ENCODE data around the gene FNBP1L.

Gene FNBP1L

DNA sequence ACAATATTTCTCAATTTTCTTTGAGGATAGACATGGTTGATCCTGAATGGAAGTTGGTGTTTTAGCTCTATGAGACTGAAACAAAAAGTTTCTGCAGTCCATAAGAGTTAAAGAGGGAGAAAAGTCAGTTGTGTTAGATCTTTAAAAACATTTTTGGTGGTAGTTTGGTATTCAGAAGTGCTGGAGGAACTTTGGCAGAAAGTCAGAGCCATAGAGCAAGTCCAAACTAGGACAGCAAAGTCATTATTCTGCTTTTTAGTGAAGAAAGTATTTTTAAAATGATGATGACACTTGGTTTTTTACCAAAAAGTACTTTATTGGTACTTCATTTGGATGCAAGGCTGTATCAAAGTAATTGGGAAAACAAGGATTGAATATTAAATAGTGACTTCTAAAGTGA is 41.8 kb downstream of the FNBP1L start:
- no peak for DNase-seq (ENCODE audit: low read depth in 2 of 2)

DNA sequence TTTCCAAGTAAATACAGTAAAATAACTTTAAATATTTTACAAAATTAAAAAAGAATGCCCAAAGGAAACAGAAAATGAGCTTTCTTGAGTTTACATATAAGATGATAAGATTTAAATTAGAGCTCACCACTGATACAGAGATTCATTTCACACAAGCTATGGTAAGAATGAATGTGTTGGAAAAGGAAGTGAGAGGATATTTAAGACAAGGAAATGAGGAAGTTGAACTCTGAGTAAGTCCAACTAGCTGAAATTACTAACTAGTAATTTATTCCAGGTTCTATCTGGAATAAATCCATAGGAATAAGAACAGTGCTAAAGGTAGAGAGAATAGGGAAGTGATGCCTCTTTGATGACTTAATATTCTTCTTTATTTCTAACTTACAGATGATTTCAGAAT is 42.4 kb downstream of the FNBP1L start:
- no peak for DNase-seq (ENCODE audit: low read depth in 2 of 2)

DNA sequence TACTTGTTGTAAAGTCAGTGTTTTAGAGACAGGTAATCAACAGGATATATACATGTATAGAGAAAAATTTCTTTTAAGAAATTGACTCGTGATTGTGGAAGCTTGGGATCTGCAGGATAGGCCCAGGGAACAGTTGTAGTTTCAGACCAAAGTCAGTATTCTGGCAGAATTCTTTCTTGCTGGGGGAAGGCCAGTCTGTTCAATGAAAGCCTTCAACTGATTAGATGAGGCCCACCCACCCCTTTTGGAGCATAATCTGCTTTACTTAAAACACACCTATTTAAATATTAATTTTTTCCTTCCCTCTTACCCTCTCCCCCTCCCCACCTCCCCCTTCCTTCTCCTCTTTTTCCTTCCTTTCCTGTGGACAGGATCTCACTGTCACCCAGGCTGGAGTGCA is 48.0 kb downstream of the FNBP1L start:
- DNase-seq (ENCODE audit: low read depth in 2 of 2), result no peak

DNA sequence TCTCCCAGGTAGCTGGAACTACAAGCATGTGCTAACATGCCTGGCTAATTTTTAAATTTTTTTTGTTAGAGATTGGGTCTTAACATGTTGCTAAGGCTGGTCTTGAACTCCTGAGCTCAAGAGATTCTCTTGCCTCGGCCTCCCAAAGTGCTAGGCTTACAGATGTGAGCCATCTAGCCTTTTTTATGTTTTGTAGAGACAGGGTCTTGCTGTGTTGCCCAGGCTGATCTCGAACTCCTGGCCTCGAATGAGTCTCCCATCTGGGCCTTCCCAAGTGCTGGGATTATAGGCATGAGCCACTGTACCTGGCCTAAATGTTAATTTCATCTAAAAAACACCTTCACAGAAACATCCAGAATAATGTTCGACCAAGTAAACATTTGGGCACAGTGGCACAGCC is 48.6 kb downstream of the FNBP1L start:
- DNase-seq (ENCODE audit: low read depth in 2 of 2), result no peak

DNA sequence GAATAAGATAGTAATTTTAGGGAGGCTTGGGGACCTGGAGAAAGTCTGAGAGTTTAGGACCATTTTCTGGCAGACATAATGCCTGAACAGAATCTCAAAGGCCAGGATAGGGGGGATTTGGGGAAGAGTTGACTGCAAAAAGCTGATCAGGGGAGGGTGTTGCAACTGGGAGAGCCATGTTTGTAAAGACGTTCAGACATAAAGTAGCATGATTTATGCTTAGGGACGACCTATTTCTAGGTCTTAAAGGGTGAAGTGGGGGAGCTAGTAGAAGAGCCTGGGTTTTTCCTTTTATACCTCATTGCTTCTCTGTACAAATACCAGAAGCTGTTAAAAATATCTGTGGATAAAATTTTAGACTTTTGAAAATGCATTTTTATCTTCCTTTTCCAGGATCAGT is 51.2 kb downstream of the FNBP1L start:
- no peak for DNase-seq (ENCODE audit: low read depth in 2 of 2)

DNA sequence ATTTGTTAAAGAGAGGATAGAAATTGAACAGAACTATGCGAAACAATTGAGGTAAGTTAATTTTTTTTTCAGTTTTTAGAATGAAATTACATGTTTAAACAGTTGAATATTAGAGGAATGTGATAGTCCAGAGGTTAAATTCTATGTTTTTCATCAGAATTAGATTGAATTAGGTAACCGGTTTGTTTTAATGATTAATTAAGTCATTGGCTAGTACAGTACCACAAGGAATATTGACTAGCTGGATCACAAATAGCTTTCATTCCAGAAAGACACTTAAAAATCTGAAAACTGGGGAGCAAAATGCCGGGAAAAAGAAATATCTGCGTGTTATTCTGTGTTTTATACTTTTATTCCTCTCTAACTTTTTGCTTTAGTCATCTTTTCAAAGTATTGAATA is 51.6 kb downstream of the FNBP1L start:
- no peak for DNase-seq (ENCODE audit: low read depth in 2 of 2)

DNA sequence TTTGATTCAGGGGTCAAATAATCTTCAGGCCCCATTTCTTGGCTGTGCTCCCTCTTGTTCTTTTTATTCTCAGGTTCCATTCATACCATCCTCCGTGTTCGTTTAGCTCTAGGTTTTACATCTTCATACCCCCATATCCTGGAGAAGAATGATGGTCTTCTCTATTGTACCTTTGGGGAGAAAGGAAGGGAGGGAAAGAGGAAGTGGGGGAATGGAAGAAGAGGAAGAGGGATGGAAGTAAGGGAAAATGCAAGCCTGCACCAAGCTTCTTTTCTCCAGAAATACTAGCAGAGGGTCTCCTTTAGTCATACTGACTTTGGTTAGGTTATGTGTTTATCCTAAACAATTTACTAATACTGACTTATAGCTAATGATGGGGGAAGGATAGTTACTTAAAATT is 52.4 kb downstream of the FNBP1L start:
- DNase-seq (ENCODE audit: low read depth in 2 of 2), result no peak

DNA sequence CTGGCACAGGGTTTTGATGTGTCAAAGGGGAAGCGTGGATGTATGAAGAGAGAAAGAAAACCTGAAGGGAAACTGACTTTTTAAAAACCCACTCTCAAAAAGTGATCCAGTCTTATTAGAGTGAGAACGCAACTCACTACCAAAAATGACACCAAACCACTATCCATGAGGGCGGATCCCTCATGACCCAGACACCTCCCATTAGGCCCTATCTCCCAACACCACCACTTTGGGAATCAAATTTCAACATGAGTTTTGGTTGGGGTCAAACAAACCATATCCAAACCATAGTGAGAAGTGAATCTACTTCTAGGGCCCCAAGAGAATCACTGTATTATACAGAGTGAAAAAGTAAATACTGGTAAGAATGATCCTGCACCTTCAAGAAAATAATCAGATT is 53.5 kb downstream of the FNBP1L start:
- DNase-seq (ENCODE audit: low read depth in 2 of 2), result no peak

DNA sequence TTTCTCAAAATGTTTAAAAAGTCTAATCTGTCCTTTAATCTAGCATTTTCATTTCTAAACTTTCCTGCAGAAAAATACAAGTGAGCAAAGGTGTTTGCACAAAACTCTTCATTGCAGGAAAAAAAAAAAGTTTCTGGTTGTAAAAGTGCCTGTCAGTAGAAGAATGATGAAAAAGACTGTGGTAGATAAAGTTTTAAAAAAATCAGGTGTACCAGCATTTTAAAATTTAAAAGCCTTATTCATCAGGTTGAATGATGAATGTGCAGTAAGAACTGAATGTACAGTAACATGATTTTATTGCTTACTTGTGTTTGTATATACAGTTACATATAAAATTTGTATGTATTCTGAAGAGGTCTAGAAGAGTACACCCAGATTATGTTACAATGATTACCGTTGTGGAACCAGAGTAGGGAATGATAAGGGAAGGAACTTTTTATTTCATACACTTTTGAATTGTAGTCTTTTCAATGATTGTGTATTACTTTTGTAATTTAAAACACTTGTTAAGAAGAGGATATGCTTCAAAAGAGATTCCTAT is 54.0 kb downstream of the FNBP1L start:
- no peak for DNase-seq (ENCODE audit: low read depth in 2 of 2)

DNA sequence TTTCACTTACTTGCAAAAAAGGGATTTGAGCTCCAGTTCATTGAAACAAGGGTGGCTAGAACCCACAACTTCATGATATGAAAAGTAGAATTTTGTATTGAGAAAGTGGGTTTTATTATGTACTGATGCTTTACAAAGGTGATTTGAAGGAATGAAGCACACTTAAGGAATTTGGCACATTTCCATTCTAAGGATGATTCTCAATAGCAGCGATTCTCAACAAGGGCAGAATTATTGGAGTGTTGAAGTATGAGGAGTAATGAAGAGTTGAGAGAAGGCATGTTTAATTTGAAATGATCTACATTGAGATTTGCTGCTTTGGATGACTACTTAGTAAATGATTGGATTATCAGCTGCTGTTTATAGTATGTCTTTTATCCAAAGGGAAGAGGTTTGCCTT is 54.7 kb downstream of the FNBP1L start:
- no peak for DNase-seq (ENCODE audit: low read depth in 2 of 2)

DNA sequence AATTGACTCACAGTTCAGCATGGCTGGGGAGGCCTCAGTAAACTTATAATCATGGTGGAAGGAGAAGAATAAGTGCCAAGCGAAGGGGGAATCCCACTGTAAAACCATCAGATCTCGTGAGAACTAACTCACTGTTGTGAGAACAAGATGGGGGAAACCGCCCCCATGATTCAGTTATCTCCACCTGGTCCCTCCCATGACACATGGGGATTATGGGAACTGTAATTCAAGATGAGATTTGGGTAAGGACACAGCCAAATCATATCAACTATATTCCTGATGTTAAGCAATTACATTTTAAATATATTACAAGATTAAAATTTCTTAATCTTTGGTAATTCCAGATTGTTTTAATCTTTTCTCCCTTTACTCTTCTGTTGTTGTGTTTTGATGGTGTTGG is 55.2 kb downstream of the FNBP1L start:
- DNase-seq (ENCODE audit: low read depth in 2 of 2), result no peak

DNA sequence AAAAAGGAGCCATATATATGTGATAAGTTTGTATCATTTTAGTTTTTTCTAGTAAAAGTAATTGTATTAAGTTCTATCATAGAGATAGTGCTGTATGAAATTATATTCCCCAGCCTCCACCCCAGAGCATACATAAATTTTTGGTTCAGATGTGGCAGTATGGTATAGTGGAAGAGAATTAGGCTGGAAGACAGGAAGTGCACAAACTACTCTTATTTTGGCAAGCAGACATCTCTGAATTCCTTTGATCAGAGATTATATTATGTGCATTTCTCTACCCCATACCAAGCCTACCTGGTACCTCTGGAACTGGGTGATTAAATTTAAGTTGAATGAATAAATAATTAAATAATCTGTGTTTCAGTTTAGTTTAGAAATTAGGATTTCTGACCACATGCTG is 55.9 kb downstream of the FNBP1L start:
- DNase-seq (ENCODE audit: low read depth in 2 of 2), result no peak

DNA sequence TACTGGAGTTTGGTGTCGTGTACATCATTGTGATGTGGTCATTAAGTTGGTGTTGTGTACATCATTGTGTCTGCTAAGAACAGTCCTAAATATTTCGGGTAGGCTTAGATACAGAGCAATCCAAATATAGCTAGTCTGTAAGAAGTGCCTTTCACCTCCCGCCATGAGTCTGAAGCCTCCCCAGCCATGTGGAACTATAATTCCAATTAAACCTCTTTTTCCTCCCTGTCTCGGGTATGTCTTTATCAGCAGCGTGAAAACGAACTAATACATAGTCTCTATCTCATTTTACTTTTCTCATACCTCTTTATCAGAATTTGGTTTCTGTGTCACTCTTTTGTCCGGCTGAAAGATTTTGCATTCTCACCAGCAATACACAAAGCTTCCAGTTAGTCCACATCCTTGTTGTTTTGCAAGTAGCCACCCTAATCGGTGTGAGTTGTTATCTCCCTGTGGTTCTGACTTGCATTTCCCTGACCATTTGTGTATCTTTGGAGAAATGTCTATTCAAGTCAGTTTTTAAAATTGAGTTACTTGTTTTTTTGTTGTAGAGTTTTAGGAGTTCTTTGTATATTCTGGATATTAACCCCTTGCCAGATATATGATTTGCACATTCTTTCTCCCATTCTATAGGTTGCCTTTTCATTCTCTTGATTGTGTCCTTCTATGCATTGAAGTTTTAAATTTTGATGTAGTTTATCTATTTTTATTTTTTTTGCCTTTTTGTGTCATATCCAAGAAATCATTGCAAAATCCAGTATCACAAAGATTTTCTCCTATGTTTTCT is 56.5 kb downstream of the FNBP1L start:
- DNase-seq (ENCODE audit: low read depth in 2 of 2), result no peak

DNA sequence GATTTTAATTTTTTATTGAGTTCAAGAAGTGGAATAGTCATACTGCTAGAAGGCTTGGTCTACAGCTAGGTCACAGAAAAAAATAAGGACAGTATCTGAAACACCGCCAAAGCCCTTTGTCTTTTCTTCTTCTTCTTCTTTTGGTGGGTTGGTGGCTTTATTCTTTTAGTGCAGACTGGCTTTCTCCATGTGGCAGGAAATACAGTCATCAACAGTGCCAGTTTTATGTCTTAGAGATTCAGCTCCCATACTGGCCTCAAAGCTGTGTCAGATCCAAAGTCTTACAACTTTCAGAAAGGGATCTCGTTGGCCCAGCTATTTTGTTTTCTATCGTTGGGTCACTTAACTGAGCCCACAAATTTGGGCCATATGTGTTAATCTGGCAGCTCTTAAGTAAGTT is 58.2 kb downstream of the FNBP1L start:
- DNase-seq (ENCODE audit: low read depth in 2 of 2), result no peak

DNA sequence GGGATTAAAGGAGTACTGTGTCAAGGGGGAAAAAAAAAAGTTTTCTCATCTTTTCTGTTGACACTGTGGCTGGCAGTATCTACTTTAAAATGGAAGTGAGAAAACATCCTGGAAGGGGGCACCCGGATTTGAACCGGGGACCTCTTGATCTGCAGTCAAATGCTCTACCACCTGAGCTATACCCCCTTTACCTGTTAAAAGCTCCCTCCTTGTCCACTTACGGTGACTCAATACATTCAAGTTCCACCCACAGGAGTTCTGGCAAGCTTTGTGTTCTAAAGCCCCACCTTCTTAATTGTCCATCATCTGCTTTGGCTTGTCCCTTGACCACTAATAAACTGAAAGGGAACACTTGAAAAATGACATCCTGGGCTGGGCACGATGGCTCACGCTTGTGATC is 68.2 kb downstream of the FNBP1L start:
- no peak for DNase-seq (ENCODE audit: low read depth in 2 of 2)

DNA sequence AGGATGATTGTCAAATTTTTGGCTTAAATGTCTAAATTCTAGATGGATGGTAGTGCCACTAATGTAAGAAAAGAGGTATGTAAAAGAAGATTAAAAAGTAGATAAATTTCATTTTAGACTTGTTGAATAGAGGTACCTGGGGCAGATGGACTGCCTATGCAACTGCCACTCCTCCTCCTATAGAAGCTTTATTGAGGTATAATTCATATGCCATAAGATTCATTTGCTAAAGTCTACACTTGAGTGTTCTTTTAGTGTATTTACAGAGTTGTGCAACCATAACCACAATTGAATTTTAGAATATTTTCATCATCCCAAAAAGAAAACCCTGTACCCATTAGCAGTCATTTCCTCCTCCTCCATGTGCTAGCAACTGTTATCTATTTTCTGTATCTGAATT is 70.6 kb downstream of the FNBP1L start:
- DNase-seq (ENCODE audit: low read depth in 2 of 2), result no peak

DNA sequence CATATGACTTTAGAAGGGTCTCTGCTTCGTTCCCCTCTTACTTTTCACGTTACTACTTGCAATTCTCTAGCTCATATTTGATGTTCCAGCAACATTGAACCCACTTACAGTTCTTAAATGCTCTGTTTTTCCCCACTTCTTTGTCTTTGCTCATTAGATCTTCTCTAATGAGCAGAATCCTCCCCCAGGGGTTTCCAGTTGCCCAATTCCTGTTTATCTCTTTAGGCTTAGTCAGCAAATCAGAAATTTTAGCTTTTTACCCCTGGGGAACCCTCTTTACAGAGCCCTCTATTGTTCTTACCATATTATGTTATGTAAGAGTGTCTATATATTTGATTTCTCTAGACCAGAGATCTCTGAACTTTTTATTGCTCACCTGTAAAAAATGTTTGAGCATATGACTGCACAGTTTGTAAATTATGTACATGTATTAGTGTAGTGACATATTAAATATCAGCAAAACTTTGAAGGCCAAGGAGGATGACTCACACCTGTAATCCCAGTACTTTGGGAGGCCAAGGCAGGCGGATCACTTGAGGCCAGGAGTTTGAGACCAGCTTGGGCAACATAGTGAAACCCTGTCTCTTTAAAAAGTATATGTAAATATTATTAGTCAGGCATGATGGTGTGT is 71.4 kb downstream of the FNBP1L start:
- no peak for DNase-seq (ENCODE audit: low read depth in 2 of 2)

DNA sequence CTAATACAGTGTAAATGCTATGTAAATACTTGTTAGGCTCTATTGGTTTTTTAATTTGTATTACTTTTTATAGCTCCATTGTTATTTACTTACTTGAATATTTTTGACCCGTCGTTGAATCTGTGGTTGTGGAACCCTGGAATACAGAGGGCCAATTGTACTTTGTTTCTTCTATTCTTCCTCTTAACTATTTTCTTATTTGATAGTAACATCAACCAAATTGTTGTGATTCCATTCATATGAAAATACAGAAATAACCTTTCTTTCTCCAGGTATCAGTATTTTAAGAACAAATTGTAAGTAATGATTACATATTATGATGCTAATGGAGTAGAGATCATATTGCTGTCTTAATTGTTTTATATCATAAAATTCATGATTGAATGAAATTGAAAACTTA is 73.7 kb downstream of the FNBP1L start:
- DNase-seq (ENCODE audit: low read depth in 2 of 2), result no peak

DNA sequence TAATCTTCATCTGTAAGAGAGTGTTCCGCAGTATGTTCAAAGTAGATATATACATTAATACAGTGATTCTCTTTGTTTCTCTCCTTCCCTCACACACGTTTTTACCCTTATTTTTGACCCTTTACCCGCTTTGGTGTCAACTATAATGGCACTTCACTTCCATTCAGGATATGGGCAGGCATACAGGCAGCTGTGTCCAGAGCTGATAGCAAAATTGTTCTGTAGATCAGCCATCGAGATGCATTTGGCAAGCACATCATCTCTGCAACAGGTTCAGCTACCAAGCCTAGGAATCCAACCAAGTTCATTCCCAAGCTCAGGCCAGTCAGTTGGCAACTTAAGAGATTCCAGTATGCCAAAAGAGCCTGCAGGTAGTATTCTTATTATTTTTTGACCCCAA is 74.8 kb downstream of the FNBP1L start:
- DNase-seq (ENCODE audit: low read depth in 2 of 2), result no peak

DNA sequence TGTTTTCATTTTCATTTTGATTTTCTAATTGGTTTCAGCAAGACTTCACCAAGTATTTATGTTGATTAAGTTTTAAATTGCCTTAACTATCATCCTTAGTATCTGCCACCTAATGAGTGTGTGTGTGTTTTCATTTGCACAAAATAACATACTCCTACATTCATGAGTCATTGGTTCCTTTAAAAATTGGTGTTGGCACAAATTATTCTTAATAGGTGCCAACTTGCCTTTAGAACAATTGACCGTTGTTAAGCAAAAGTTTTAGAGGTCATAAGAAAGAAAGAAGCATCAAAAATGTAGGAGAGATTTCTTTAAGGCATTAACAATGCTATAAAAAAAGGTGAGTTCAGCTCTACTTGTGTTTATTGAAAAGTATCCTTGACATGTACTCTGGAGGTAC is 77.5 kb downstream of the FNBP1L start:
- DNase-seq (ENCODE audit: low read depth in 2 of 2), result no peak

DNA sequence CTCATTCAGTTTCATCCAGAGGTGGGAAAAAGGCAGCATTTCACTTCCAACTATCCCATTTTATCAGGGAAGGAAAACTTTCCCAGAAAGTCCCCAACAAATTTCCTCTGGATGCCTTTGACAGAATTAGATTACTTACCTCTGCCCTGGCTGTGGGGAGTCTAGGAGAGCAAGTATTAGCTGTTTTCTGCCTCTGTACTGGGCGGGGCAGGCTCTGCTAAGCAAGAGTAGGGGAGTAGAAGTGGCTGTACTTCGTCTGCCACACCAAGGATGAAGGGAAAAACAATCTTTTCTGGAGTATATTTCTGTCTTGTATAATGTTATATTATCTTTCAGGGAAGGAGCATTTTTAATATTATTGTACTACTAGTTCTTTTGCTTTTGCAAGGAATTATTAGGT is 78.5 kb downstream of the FNBP1L start:
- no peak for DNase-seq (ENCODE audit: low read depth in 2 of 2)

DNA sequence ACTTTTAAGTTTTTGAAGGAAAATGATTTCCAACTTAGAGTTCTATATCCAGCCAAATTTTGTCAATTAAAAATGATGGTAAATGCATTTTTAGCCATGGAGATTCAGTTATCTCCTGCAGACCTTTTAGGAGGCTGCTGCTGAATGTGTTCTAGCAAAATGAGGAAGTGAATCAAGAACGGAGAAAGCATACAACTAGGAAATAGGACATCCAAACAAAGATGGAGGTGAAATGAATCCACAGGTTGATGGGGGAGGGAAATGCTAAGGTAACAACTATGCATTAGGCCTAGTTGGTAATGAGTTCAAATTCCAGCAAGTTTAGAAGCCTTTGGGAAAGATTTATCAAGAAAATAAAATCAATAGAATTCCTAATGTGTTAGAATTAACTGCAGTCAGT is 80.5 kb downstream of the FNBP1L start:
- DNase-seq (ENCODE audit: low read depth in 2 of 2), result no peak

DNA sequence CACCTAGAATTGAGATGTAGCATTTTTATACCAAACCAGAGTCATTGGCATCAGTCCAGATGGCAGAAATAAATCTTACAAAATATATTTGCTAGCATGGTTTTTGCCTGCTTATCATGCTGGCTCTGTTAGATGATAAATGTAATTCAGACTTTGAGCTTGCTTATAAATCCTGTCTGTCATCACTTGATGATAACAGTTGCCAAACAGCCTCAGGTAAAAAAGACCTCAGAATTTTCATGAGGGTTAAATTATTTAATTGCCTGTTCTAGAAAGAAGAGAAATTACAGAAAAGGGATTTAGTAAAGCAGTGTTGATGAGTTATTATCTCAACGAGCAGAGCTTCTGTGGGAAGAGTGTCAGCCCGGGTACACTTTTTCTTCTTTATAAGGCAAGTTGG is 83.3 kb downstream of the FNBP1L start:
- no peak for DNase-seq (ENCODE audit: low read depth in 2 of 2)
